Osteoblast (primary cell): ENCODE data around the gene DCTN5. TPM values are rescaled to one million over a fixed set of nuclear protein-coding genes. Genes with fewer than 3 reads are reported as not detected.
A peak's percentile ranks its signal among the peaks of the same experiment; 100 is the strongest.

Experiments
- DNase-seq: peaks from one replicate; pipeline ENCODE4 v3.0.0; 2011; ENCODE audit warnings: low spot score, mixed read lengths; ENCODE audit not compliant: insufficient read length; ENCODE audit errors: missing footprints
- H2AFZ ChIP-seq: 2 replicates; pipeline ENCODE4 v1.6.0; 2011; ENCODE audit warnings: mild to moderate bottlenecking, low read length
- H3K27ac ChIP-seq: 2 replicates; pipeline ENCODE4 v1.5.1; 2011; ENCODE audit warnings: mild to moderate bottlenecking, low read depth, low read length, moderate library complexity
- H3K27me3 ChIP-seq: 2 replicates; pipeline ENCODE4 v1.6.0; 2012; ENCODE audit warnings: mild to moderate bottlenecking, control low read depth, inconsistent platforms, low read length, moderate library complexity; ENCODE audit not compliant: insufficient read depth
- H3K36me3 ChIP-seq: 2 replicates; pipeline ENCODE4 v1.5.1; 2011; ENCODE audit warnings: mild to moderate bottlenecking, low read length, control low read depth, moderate library complexity; ENCODE audit not compliant: insufficient read depth
- H3K4me1 ChIP-seq: 2 replicates; pipeline ENCODE4 v1.5.1; 2011; ENCODE audit warnings: mild to moderate bottlenecking, low read length, control low read depth, moderate library complexity; ENCODE audit not compliant: insufficient read depth
- H3K4me2 ChIP-seq: 2 replicates; pipeline ENCODE4 v1.6.0; 2011; ENCODE audit warnings: mild to moderate bottlenecking, low read length; ENCODE audit not compliant: insufficient read depth
- H3K4me3 ChIP-seq: fragments of 200-600 bp; sonication (generic); 3 replicates; pipeline ENCODE4 v1.5.1; 2012; ENCODE audit warnings: mild to moderate bottlenecking, low read length, inconsistent platforms; ENCODE audit not compliant: insufficient read depth
- H3K79me2 ChIP-seq: 2 replicates; pipeline ENCODE4 v1.6.0; 2012; ENCODE audit warnings: mild to moderate bottlenecking, low read length, control low read depth, inconsistent platforms; ENCODE audit not compliant: insufficient read depth
- H3K9me3 ChIP-seq: 2 replicates; pipeline ENCODE4 v1.5.1; 2011; ENCODE audit warnings: low read depth, low read length, control low read depth
- H4K20me1 ChIP-seq: 2 replicates; pipeline ENCODE4 v1.6.0; 2012; ENCODE audit warnings: mild to moderate bottlenecking, low read length, control low read depth; ENCODE audit not compliant: insufficient read depth
- total RNA-seq: library from RNA; depleted of rRNA; stranded (reverse); fragments of >200 nt; gene quantifications from 2 replicates; pipeline ENCODE4 v1.2.3, GENCODE V29; 2012
- TF ChIP-seq, protein P1 (sequence below): IDR thresholded peaks from 2 replicates; pipeline ENCODE4 v1.5.1; 2011; ENCODE audit warnings: mild to moderate bottlenecking, low read depth, low read length, moderate library complexity; ENCODE audit errors: extremely low read depth

The DCTN5 gene
- total RNA-seq, 1 donor, result 35.5 TPM

DNA sequence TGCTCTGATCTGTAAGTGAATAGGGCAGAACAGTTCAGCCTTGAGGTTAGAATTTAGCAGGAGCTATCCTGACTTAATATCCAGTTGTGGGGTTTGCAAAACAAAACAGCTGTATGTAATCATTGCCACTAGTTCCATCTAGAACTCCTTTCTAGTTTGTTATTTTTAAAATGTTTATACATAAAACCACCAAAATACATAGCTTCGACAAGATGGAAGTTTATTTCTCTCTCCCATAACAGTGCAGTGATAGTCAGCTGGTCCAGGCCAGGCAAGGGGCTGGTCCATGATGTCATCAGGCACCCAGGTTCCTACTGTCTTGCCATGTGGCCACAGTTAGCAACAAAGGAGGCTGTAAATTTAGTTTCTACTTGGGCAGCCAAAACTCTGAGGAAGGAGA lies 27.0 kb downstream of the DCTN5 start:
- H3K27ac ChIP-seq, result no peak overlapping the region
- TF ChIP-seq, protein P1, sequence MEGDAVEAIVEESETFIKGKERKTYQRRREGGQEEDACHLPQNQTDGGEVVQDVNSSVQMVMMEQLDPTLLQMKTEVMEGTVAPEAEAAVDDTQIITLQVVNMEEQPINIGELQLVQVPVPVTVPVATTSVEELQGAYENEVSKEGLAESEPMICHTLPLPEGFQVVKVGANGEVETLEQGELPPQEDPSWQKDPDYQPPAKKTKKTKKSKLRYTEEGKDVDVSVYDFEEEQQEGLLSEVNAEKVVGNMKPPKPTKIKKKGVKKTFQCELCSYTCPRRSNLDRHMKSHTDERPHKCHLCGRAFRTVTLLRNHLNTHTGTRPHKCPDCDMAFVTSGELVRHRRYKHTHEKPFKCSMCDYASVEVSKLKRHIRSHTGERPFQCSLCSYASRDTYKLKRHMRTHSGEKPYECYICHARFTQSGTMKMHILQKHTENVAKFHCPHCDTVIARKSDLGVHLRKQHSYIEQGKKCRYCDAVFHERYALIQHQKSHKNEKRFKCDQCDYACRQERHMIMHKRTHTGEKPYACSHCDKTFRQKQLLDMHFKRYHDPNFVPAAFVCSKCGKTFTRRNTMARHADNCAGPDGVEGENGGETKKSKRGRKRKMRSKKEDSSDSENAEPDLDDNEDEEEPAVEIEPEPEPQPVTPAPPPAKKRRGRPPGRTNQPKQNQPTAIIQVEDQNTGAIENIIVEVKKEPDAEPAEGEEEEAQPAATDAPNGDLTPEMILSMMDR, result no peak
- DNase-seq, result peak; percentile 13
- H3K36me3 ChIP-seq, result peaks cover 74% of the 10 kb centered on the region
- H3K4me2 ChIP-seq, result no peak overlapping the region
- H2AFZ ChIP-seq, result no peak overlapping the region
- peaks cover 12% of the 10 kb centered on the region for H4K20me1 ChIP-seq
- no peak overlapping the region for H3K4me3 ChIP-seq
- no peaks in the 10 kb centered on the region for H3K27me3 ChIP-seq
- H3K9me3 ChIP-seq, result no peaks in the 10 kb centered on the region
- H3K4me1 ChIP-seq, result peaks cover 12% of the 10 kb centered on the region
- H3K79me2 ChIP-seq, result peaks cover 2% of the 10 kb centered on the region

- H3K79me2 ChIP-seq, result peaks cover 2% of the 10 kb centered on the region
- no peak overlapping the region for H3K4me2 ChIP-seq
- H3K27ac ChIP-seq, result no peak overlapping the region
- peaks cover 12% of the 10 kb centered on the region for H4K20me1 ChIP-seq
- H2AFZ ChIP-seq, result no peak overlapping the region
- H3K4me3 ChIP-seq, result no peak overlapping the region
- H3K4me1 ChIP-seq, result peaks cover 12% of the 10 kb centered on the region
- TF ChIP-seq, protein P1, result no peak
- H3K9me3 ChIP-seq, result no peaks in the 10 kb centered on the region
- no peak for DNase-seq
- H3K36me3 ChIP-seq, result peaks cover 70% of the 10 kb centered on the region
- no peaks in the 10 kb centered on the region for H3K27me3 ChIP-seq
Observed at GRCh38 chr16:23668873-23669272, 27.6 kb downstream of the DCTN5 start.

DNA sequence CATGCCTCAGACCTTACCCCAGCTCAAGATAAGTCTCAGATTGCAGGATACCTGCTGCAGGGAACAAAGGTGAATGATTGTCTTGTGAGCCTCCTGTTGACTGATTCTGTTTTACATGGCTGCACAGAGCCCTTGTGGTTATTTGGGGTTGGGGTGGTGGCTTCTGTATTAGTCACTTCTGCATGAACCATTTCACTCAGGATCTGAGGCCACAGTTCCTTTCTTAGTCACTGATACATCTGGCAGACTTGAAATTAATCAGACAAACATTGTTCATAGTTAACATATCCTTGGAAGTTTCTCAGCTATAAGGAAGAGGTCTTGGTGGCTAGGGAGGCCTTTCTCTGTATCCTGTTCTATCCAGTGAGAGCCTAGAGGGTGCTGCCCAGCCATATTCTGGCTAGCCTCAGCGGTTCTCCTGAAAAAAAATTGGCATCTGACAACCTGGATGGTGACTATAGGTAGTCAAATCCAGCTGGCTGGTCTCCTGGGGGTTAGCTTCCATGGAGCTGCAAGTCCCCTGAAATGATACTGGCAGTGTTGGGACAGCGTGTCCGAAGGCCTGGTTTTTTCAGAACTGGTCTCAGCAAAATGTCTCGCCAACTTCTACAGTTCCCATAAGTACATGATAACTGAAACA lies 29.0 kb downstream of the DCTN5 start:
- H4K20me1 ChIP-seq, result peaks cover 8% of the 10 kb centered on the region
- H3K4me3 ChIP-seq, result no peak overlapping the region
- TF ChIP-seq, protein P1, result no peak
- no peak overlapping the region for H2AFZ ChIP-seq
- H3K4me2 ChIP-seq, result peak overlapping the region; percentile 30
- peak; percentile 83 for DNase-seq
- H3K27ac ChIP-seq, result peak overlapping the region; percentile 64
- peaks cover 57% of the 10 kb centered on the region for H3K36me3 ChIP-seq
- H3K79me2 ChIP-seq, result peaks cover 2% of the 10 kb centered on the region
- H3K4me1 ChIP-seq, result peaks cover 12% of the 10 kb centered on the region
- no peaks in the 10 kb centered on the region for H3K27me3 ChIP-seq
- no peaks in the 10 kb centered on the region for H3K9me3 ChIP-seq

- Histone ChIP-seq H2AFZ (no peak overlapping the region), H3K4me3 (no peak overlapping the region), H3K27ac (no peak overlapping the region), H3K4me2 (no peak overlapping the region), H3K27me3 (no peaks in the 10 kb centered on the region), H4K20me1 (peaks cover 19% of the 10 kb centered on the region), H3K4me1 (peaks cover 31% of the 10 kb centered on the region), H3K36me3 (peaks cover 19% of the 10 kb centered on the region), H3K9me3 (no peaks in the 10 kb centered on the region), H3K79me2 (peaks cover 6% of the 10 kb centered on the region)
- peak; percentile 75 for DNase-seq
- TF ChIP-seq, protein P1, result no peak
Observed at GRCh38 chr16:23673971-23674614, 32.8 kb downstream of the DCTN5 start.
